IPS DF 19.7 (cell line): Measurements from ENCODE around the gene CBFB.
"Not testable (repeated sequence)": the region's sequence is repeated elsewhere in the genome, so short reads cannot be mapped to it uniquely, and the experiment has no call there.

Source experiments
- DNase-seq: peaks from one replicate; pipeline ENCODE4 v3.0.0-alpha.2; 2013; ENCODE audit warnings: low read depth, low spot score

Gene CBFB

GRCh38 chr16:67028696-67029253 lies at the start of gene CBFB:
CBFB (plus strand) TSS chr16:67029149; CDS start chr16:67029408, 259 bp downstream.
- peak; percentile 28 for DNase-seq

GRCh38 chr16:66983033-66983432 lies 45.9 kb upstream of the CBFB start:
- no peak for DNase-seq

- DNase-seq, result no peak
These were observed 44.0 kb upstream of the CBFB start for GRCh38 chr16:66984892-66985311.

- no peak for DNase-seq
These were observed 42.4 kb upstream of the CBFB start for GRCh38 chr16:66986559-66986958.

GRCh38 chr16:66988197-66988788 lies 40.7 kb upstream of the CBFB start, which contains the start of gene CES4A:
CES4A (plus strand) TSS chr16:66988589; CDS start chr16:66988773, 184 bp downstream.
- no peak for DNase-seq

- no peak for DNase-seq
These were observed 37.3 kb upstream of the CBFB start for GRCh38 chr16:66991545-66992077.

- not testable (repeated sequence) for DNase-seq
These were observed 35.4 kb upstream of the CBFB start for GRCh38 chr16:66993558-66993957.

GRCh38 chr16:66996324-66996982 lies 32.5 kb upstream of the CBFB start:
- no peak for DNase-seq

GRCh38 chr16:66996983-66997358 lies 32.0 kb upstream of the CBFB start:
- DNase-seq, result no peak

GRCh38 chr16:67000384-67001351 lies 28.3 kb upstream of the CBFB start:
- DNase-seq, result no peak

- no peak for DNase-seq
These were observed 27.2 kb upstream of the CBFB start for GRCh38 chr16:67001726-67002125.

GRCh38 chr16:67006930-67007658 lies 21.9 kb upstream of the CBFB start:
- no peak for DNase-seq

- no peak for DNase-seq
These were observed 19.8 kb upstream of the CBFB start for GRCh38 chr16:67009158-67009557.

- no peak for DNase-seq
These were observed 17.7 kb upstream of the CBFB start for GRCh38 chr16:67011274-67011673.

- no peak for DNase-seq
These were observed 15.6 kb upstream of the CBFB start for GRCh38 chr16:67013233-67013822.

- no peak for DNase-seq
These were observed 14.9 kb upstream of the CBFB start for GRCh38 chr16:67013823-67014633.

- DNase-seq, result no peak
These were observed 14.2 kb upstream of the CBFB start for GRCh38 chr16:67014634-67015312.

- DNase-seq, result no peak
These were observed 13.6 kb upstream of the CBFB start for GRCh38 chr16:67015313-67015731.

- no peak for DNase-seq
These were observed 12.8 kb upstream of the CBFB start for GRCh38 chr16:67016143-67016542.
